Smooth muscle cell (in vitro differentiated cells): ENCODE measurements around the gene LAMP5. TPM values are rescaled to one million over a fixed set of nuclear protein-coding genes. Genes with fewer than 3 reads are reported as not detected.

Source experiments
- DNase-seq: peaks from one replicate; lab custom pipeline; 2025; ENCODE audit not compliant: unreplicated experiment; lab: John Stamatoyannopoulos, UW
- H2AFZ ChIP-seq: fragments of 200-600 bp; sonication (generic); 2 replicates; pipeline ENCODE4 v1.6.0; 2016; ENCODE audit warnings: antibody characterized with exemption, low read depth, mild to moderate bottlenecking
- H3F3A ChIP-seq: fragments of 200-600 bp; sonication (generic); 2 replicates; pipeline ENCODE4 v1.6.0; 2017; ENCODE audit warnings: antibody characterized with exemption, low read depth
- H3K27ac ChIP-seq: fragments of 200-600 bp; sonication (generic); 2 replicates; pipeline ENCODE4 v1.5.1; 2016; ENCODE audit warnings: low read depth, mild to moderate bottlenecking
- H3K27me3 ChIP-seq: fragments of 200-600 bp; sonication (generic); 2 replicates; pipeline ENCODE4 v1.6.1; 2016; ENCODE audit warnings: low read depth, mild to moderate bottlenecking
- H3K36me3 ChIP-seq: fragments of 200-600 bp; sonication (generic); 2 replicates; pipeline ENCODE4 v1.5.1; 2016; ENCODE audit warnings: low read depth
- H3K4me1 ChIP-seq: fragments of 200-600 bp; sonication (generic); 2 replicates; pipeline ENCODE4 v1.5.1; 2016; ENCODE audit warnings: low read depth
- H3K4me2 ChIP-seq: fragments of 200-600 bp; sonication (generic); 2 replicates; pipeline ENCODE4 v1.6.0; 2016; ENCODE audit warnings: mild to moderate bottlenecking
- H3K4me3 ChIP-seq: fragments of 200-600 bp; sonication (generic); 2 replicates; pipeline ENCODE4 v1.5.1; 2016; ENCODE audit warnings: mild to moderate bottlenecking
- H3K79me2 ChIP-seq: fragments of 200-600 bp; sonication (generic); 2 replicates; pipeline ENCODE4 v1.6.0; 2016; ENCODE audit warnings: low read depth, mild to moderate bottlenecking
- H3K9ac ChIP-seq: fragments of 200-600 bp; sonication (generic); 2 replicates; pipeline ENCODE4 v1.6.0; 2016; ENCODE audit warnings: low read depth
- H3K9me3 ChIP-seq: fragments of 200-600 bp; sonication (generic); replicated peaks from 2 replicates; pipeline ENCODE4 v1.5.1; 2016; ENCODE audit warnings: low read depth
- H4K20me1 ChIP-seq: fragments of 200-600 bp; sonication (generic); 2 replicates; pipeline ENCODE4 v1.6.0; 2016; ENCODE audit warnings: low read depth
- CTCF ChIP-seq: fragments of 200-600 bp; sonication (generic); IDR thresholded peaks from 2 replicates; pipeline ENCODE4 v1.5.1; 2017; ENCODE audit warnings: borderline replicate concordance, mild to moderate bottlenecking, antibody characterized with exemption; ENCODE audit not compliant: insufficient read depth, poor library complexity, severe bottlenecking
- WGBS: methylation state at CpG from one replicate; pipeline ENCODE4 v1.1.7; 2016; ENCODE audit warnings: low lambda C conversion rate; 5-methylcytosine and 5-hydroxymethylcytosine counted together
- polyA plus RNA-seq: library from polyadenylated mRNA; unstranded; fragments of >200 nt; fragmentation: Nextera tagmentation; extraction: Ambion mirVana; gene quantifications from 2 replicates; pipeline ENCODE4 v1.2.1, GENCODE V29; 2016
- total RNA-seq: library from RNA; depleted of rRNA; stranded (reverse); fragments of >200 nt; gene quantifications from 2 replicates; pipeline ENCODE4 v1.2.3, GENCODE V29; 2014

The LAMP5 gene
- total and polyA plus RNA-seq, 2 experiments from 2014 or later = 38.6 to 40.5 TPM

GRCh38 chr20:9532069-9532838 is 17.9 kb downstream of the LAMP5 start:
- H3K9me3 ChIP-seq = no peaks in the 10 kb centered on the region
- no peak for TF ChIP-seq CTCF
- H3K36me3 ChIP-seq = no peaks in the 10 kb centered on the region
- no peak overlapping the region for H2AFZ ChIP-seq
- no peaks in the 10 kb centered on the region for H3K4me1 ChIP-seq
- H3K27ac ChIP-seq = no peak overlapping the region
- H3F3A ChIP-seq = no peaks in the 10 kb centered on the region
- H3K79me2 ChIP-seq = no peaks in the 10 kb centered on the region
- no peaks in the 10 kb centered on the region for H4K20me1 ChIP-seq
- H3K27me3 ChIP-seq = no peaks in the 10 kb centered on the region
- H3K9ac ChIP-seq = no peak overlapping the region
- no peak overlapping the region for H3K4me2 ChIP-seq
- H3K4me3 ChIP-seq = no peak overlapping the region
- 75% methylated on average over 4 of the region's 4 CpGs for WGBS
- DNase-seq = no peak

DNA sequence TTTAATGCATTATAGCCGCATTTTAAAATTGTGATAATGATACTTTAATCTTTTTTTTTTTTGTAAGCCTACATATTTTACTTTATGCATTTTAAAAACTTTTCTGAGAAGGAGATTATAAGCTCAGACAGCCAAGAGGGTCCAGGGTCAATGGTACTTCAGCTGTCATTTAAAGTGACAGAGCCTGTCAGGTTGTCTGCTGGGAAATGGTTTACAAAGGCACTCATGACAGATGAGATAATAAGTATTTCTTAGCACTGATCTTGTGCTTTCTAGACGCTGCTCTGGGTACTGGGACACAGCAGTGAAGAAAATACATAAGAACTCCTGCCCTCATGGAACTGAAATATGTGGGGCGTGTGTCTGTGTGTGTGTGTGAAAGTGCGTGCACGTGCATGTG is 19.6 kb downstream of the LAMP5 start:
- no peaks in the 10 kb centered on the region for H3F3A ChIP-seq
- H4K20me1 ChIP-seq = no peaks in the 10 kb centered on the region
- 95% methylated on average over 5 of the region's 5 CpGs for WGBS
- H3K4me1 ChIP-seq = no peaks in the 10 kb centered on the region
- H3K9ac ChIP-seq = no peak overlapping the region
- peaks cover under 1% of the 10 kb centered on the region for H3K27me3 ChIP-seq
- no peak overlapping the region for H3K4me2 ChIP-seq
- H2AFZ ChIP-seq = no peak overlapping the region
- no peaks in the 10 kb centered on the region for H3K79me2 ChIP-seq
- no peaks in the 10 kb centered on the region for H3K36me3 ChIP-seq
- no peak overlapping the region for H3K27ac ChIP-seq
- no peak for DNase-seq
- no peak for TF ChIP-seq CTCF
- H3K4me3 ChIP-seq = no peak overlapping the region
- no peaks in the 10 kb centered on the region for H3K9me3 ChIP-seq

GRCh38 chr20:9535449-9535848 is 21.1 kb downstream of the LAMP5 start:
- no peaks in the 10 kb centered on the region for H3K79me2 ChIP-seq
- no peaks in the 10 kb centered on the region for H4K20me1 ChIP-seq
- no peak overlapping the region for H2AFZ ChIP-seq
- no peaks in the 10 kb centered on the region for H3K9me3 ChIP-seq
- no peaks in the 10 kb centered on the region for H3K36me3 ChIP-seq
- peaks cover 7% of the 10 kb centered on the region for H3K27me3 ChIP-seq
- H3K4me1 ChIP-seq = no peaks in the 10 kb centered on the region
- H3K4me3 ChIP-seq = no peak overlapping the region
- H3K4me2 ChIP-seq = no peak overlapping the region
- TF ChIP-seq CTCF = no peak
- no peak for DNase-seq
- no peak overlapping the region for H3K27ac ChIP-seq
- H3F3A ChIP-seq = no peaks in the 10 kb centered on the region
- WGBS = 91% methylated on average over 2 of the region's 2 CpGs
- H3K9ac ChIP-seq = no peak overlapping the region

- Histone ChIP-seq H3K4me2 (no peak overlapping the region), H3F3A (no peaks in the 10 kb centered on the region), H3K4me3 (no peak overlapping the region), H3K36me3 (no peaks in the 10 kb centered on the region), H3K79me2 (no peaks in the 10 kb centered on the region), H3K27ac (no peak overlapping the region), H3K4me1 (no peaks in the 10 kb centered on the region), H3K9me3 (no peaks in the 10 kb centered on the region), H3K9ac (no peak overlapping the region), H2AFZ (no peak overlapping the region), H3K27me3 (peaks cover 22% of the 10 kb centered on the region), H4K20me1 (no peaks in the 10 kb centered on the region)
- no peak for DNase-seq
- TF ChIP-seq CTCF = no peak
- WGBS = 71% methylated on average over 4 of the region's 4 CpGs
Measured at GRCh38 chr20:9543214-9543613, 28.8 kb downstream of the LAMP5 start.
